Lung (tissue), 12 donors: Measurements from ENCODE around the gene ZNF783. TPM values are rescaled to one million over a fixed set of nuclear protein-coding genes. Genes with fewer than 3 reads are reported as not detected.
"Not testable (repeated sequence)": the region's sequence is repeated elsewhere in the genome, so short reads cannot be mapped to it uniquely, and the experiment has no call there.

Source experiments
- ATAC-seq: fragments of 200-7000 bp; cut with Tn5 transposase; one replicate; pipeline ENCODE4 v1.9.1; 2020; ENCODE audit warnings: moderate number of reproducible peaks; ENCODE audit not compliant: insufficient read depth, low FRiP score
- DNase-seq, 3 donors: peaks; one replicate each; pipeline ENCODE4 v3.0.0-alpha.2; 2013 to 2017
- H3K27ac ChIP-seq, 2 donors: one replicate each; pipeline ENCODE4 v1.5.1; 2013; ENCODE audit warnings: mild to moderate bottlenecking in 2 of 2, moderate library complexity in 2 of 2, control low read depth in 1 of 2, inconsistent platforms in 1 of 2, low read depth in 1 of 2, low read length in 1 of 2
- H3K27me3 ChIP-seq, 3 donors: one replicate each; pipeline ENCODE4 v1.5.1; 2013; ENCODE audit warnings: low read length in 2 of 3; ENCODE audit not compliant: control insufficient read depth in 3 of 3, insufficient read depth in 3 of 3
- H3K36me3 ChIP-seq, 4 donors: one replicate each; pipeline ENCODE4 v1.5.1; 2013; ENCODE audit warnings: low read length in 4 of 4, mild to moderate bottlenecking in 1 of 4, moderate library complexity in 1 of 4; ENCODE audit not compliant: control insufficient read depth in 4 of 4, insufficient read depth in 4 of 4
- H3K4me1 ChIP-seq, 5 donors: one replicate each; pipeline ENCODE4 v1.5.1; 2013; ENCODE audit warnings: low read length in 5 of 5, mild to moderate bottlenecking in 2 of 5, moderate library complexity in 1 of 5; ENCODE audit not compliant: control insufficient read depth in 5 of 5, insufficient read depth in 5 of 5
- H3K4me3 ChIP-seq: one replicate; pipeline ENCODE4 v1.5.1; 2013; ENCODE audit warnings: mild to moderate bottlenecking, control low read depth, moderate library complexity
- H3K9ac ChIP-seq, 2 donors: one replicate each; pipeline ENCODE4 v1.5.1; 2013; ENCODE audit warnings: low read length in 2 of 2, control low read depth in 1 of 2; ENCODE audit not compliant: insufficient read depth in 1 of 2
- H3K9me3 ChIP-seq, 4 donors: one replicate each; pipeline ENCODE4 v1.5.1; 2013; ENCODE audit warnings: low read length in 3 of 4, mild to moderate bottlenecking in 1 of 4, moderate library complexity in 1 of 4; ENCODE audit not compliant: control insufficient read depth in 4 of 4, insufficient read depth in 3 of 4
- WGBS, 2 donors: extraction: QIAGEN DNeasy Blood & Tissue Kit; methylation state at CpG; one replicate each; pipeline ENCODE4 v1.1.7; 2013; 5-methylcytosine and 5-hydroxymethylcytosine counted together
- polyA plus RNA-seq, 2 donors: library from polyadenylated mRNA; stranded (reverse); fragments of 200-250 nt; gene quantifications; one replicate each; pipeline ENCODE4 v1.2.1, GENCODE V29; 2013
- total RNA-seq, 2 donors: library from RNA; depleted of rRNA in 1 of 2; stranded (reverse); fragments of >200 nt in 1 of 2; gene quantifications; one replicate each; pipeline ENCODE4 v1.2.1, GENCODE V29; 2014 to 2021
- TF ChIP-seq, protein P1 (sequence below): IDR thresholded peaks from 2 replicates; pipeline ENCODE4 v1.5.1; 2012; ENCODE audit warnings: mild to moderate bottlenecking; ENCODE audit errors: control extremely low read depth, extremely low read depth
- donor health status: control.
- donor health status: control.
- donor health status: Bipolar disorder and iron deficiency.
- donor health status: healthy.
- donor health status: DM: yes; HTN: yes; CAD: no.

Gene ZNF783
- total and polyA plus RNA-seq, 4 donors, result 6.2 to 16.3 (median 7.7) TPM

DNA sequence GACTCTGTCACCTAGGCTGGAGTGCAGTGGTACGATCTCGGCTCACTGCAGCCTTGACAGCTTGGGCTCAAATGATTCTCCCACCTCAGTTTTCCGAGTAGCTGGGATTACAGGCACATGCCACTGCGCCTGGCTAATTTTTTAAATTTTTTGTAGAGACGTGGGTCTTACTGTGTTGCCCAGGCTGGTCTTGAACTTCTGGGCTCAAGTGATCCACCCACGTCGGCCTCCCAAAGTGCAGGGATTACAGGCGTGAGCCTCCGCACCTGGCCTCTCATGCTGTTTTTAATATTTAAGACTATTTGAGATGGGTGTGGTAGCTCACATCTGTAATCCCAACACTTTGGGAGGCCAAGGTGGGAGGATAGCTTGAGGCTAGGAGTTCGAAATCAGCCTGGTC, 10.5 kb upstream of the ZNF783 start:
- not testable (repeated sequence) for H3K27ac ChIP-seq, DNase-seq, H3K9ac ChIP-seq, H3K4me3 ChIP-seq, H3K9me3 ChIP-seq, H3K4me1 ChIP-seq, ATAC-seq, H3K27me3 ChIP-seq
- H3K36me3 ChIP-seq, result peaks cover 25 to 47% (median 31%) of the 10 kb centered on the region in 4 donors
- WGBS, 2 donors, result 97 to 98% methylated on average over 10 of the region's 10 CpGs

DNA sequence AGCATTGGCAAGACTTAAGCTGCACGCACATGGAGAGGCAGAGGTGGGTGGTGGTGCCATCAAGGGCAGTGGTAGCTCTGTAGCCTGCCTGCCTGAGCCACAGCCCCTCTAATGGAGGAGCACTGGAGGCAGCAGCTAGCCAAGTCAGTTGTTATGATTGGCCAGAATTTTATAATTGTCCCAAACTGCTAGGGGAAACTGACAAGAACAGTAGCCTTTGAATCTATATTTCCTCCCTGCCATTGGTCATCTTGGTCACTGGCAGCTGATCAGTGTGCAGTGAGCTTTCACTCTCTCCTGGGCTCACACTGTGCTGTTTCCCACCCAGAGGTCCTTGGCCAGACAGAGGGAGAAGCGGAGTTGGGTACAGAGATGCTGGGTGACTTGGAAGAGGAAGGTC, 9.6 kb upstream of the ZNF783 start:
- H3K36me3 ChIP-seq, result peaks cover 25 to 47% (median 31%) of the 10 kb centered on the region in 4 donors
- ATAC-seq, result no peak
- WGBS, 2 donors, result 93 to 100% methylated on average over 2 of the region's 2 CpGs
- H3K27ac ChIP-seq, result no peak overlapping the region
- peaks cover 0 to 2% (median 0%) of the 10 kb centered on the region in 5 donors for H3K4me1 ChIP-seq
- DNase-seq, result no peak
- no peaks in the 10 kb centered on the region for H3K9me3 ChIP-seq
- no peaks in the 10 kb centered on the region for H3K27me3 ChIP-seq
- no peak overlapping the region for H3K4me3 ChIP-seq
- TF ChIP-seq, protein P1, sequence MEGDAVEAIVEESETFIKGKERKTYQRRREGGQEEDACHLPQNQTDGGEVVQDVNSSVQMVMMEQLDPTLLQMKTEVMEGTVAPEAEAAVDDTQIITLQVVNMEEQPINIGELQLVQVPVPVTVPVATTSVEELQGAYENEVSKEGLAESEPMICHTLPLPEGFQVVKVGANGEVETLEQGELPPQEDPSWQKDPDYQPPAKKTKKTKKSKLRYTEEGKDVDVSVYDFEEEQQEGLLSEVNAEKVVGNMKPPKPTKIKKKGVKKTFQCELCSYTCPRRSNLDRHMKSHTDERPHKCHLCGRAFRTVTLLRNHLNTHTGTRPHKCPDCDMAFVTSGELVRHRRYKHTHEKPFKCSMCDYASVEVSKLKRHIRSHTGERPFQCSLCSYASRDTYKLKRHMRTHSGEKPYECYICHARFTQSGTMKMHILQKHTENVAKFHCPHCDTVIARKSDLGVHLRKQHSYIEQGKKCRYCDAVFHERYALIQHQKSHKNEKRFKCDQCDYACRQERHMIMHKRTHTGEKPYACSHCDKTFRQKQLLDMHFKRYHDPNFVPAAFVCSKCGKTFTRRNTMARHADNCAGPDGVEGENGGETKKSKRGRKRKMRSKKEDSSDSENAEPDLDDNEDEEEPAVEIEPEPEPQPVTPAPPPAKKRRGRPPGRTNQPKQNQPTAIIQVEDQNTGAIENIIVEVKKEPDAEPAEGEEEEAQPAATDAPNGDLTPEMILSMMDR, result no peak
- H3K9ac ChIP-seq, result no peak overlapping the region

GRCh38 chr7:149253665-149254064, 8.3 kb upstream of the ZNF783 start:
- peaks cover 0 to 2% (median 0%) of the 10 kb centered on the region in 5 donors for H3K4me1 ChIP-seq
- ATAC-seq, result no peak
- H3K27ac ChIP-seq, result no peak overlapping the region
- no peaks in the 10 kb centered on the region for H3K9me3 ChIP-seq
- no peak overlapping the region for H3K9ac ChIP-seq
- H3K4me3 ChIP-seq, result no peak overlapping the region
- H3K27me3 ChIP-seq, result no peaks in the 10 kb centered on the region
- peaks cover 25 to 45% (median 31%) of the 10 kb centered on the region in 4 donors for H3K36me3 ChIP-seq
- 95 to 97% methylated on average over 7 of the region's 7 CpGs for WGBS, 2 donors
- DNase-seq, result no peak
- TF ChIP-seq, protein P1, result no peak

GRCh38 chr7:149254181-149254858, 7.7 kb upstream of the ZNF783 start:
- H3K9me3 ChIP-seq, result no peaks in the 10 kb centered on the region
- H3K36me3 ChIP-seq, result peaks cover 25 to 45% (median 31%) of the 10 kb centered on the region in 4 donors
- 94 to 96% methylated on average over 16 of the region's 16 CpGs for WGBS, 2 donors
- ATAC-seq (no peak), DNase-seq (no peak)
- H3K4me3 ChIP-seq, result no peak overlapping the region
- H3K9ac ChIP-seq, result no peak overlapping the region
- no peak overlapping the region for H3K27ac ChIP-seq
- TF ChIP-seq, protein P1, result no peak
- H3K4me1 ChIP-seq, result peaks cover 0 to 2% (median 0%) of the 10 kb centered on the region in 5 donors
- no peaks in the 10 kb centered on the region for H3K27me3 ChIP-seq
